H9 (cell line): Measurements from ENCODE around the gene PRSS16. TPM values are rescaled to one million over a fixed set of nuclear protein-coding genes. Genes with fewer than 3 reads are reported as not detected.

Experiments
- DNase-seq: peaks from one replicate; pipeline ENCODE4 v3.0.0-alpha.2; 2017
- H2AFZ ChIP-seq: one replicate; pipeline ENCODE4 v1.6.1; 2013; ENCODE audit warnings: mild to moderate bottlenecking, low read length, control low read depth, moderate library complexity
- H2AK5ac ChIP-seq: 2 replicates; pipeline ENCODE4 v1.6.1; 2013; ENCODE audit warnings: low read length, control low read depth, mixed read lengths; ENCODE audit not compliant: insufficient read length
- H2BK120ac ChIP-seq: one replicate; pipeline ENCODE4 v1.6.1; 2013; ENCODE audit warnings: low read depth, mild to moderate bottlenecking, low read length, control low read depth, inconsistent platforms; ENCODE audit not compliant: poor library complexity, severe bottlenecking
- H2BK12ac ChIP-seq: 2 replicates; pipeline ENCODE4 v1.6.1; 2013; ENCODE audit warnings: low read length, control low read depth, mixed read lengths, low read depth; ENCODE audit not compliant: insufficient read length
- H2BK15ac ChIP-seq: 2 replicates; pipeline ENCODE4 v1.6.1; 2013; ENCODE audit warnings: low read depth, low read length, control low read depth
- H2BK20ac ChIP-seq: one replicate; pipeline ENCODE4 v1.6.1; 2013; ENCODE audit warnings: low read depth, mild to moderate bottlenecking, low read length, control low read depth, inconsistent platforms; ENCODE audit not compliant: poor library complexity, severe bottlenecking
- H2BK5ac ChIP-seq: 2 replicates; pipeline ENCODE4 v1.6.1; 2013; ENCODE audit warnings: low read length, control low read depth, mixed read lengths; ENCODE audit not compliant: insufficient read length
- H3K14ac ChIP-seq: 2 replicates; pipeline ENCODE4 v1.6.1; 2013; ENCODE audit warnings: low read length, control low read depth; ENCODE audit not compliant: insufficient read depth
- H3K18ac ChIP-seq: 2 replicates; pipeline ENCODE4 v1.6.1; 2013; ENCODE audit warnings: low read depth, mild to moderate bottlenecking, mixed read lengths, low read length, control low read depth; ENCODE audit not compliant: insufficient read length
- H3K23ac ChIP-seq: 2 replicates; pipeline ENCODE4 v1.6.1; 2013; ENCODE audit warnings: low read length, control low read depth, mixed read lengths, low read depth; ENCODE audit not compliant: insufficient read length
- H3K23me2 ChIP-seq: 2 replicates; pipeline ENCODE4 v1.6.1; 2013; ENCODE audit warnings: low read depth, mild to moderate bottlenecking, mixed read lengths, low read length, control low read depth; ENCODE audit not compliant: insufficient read length, poor library complexity, severe bottlenecking
- H3K27ac ChIP-seq: 2 replicates; pipeline ENCODE4 v1.5.1; 2013; ENCODE audit warnings: low read length, control low read depth, mixed read lengths, low read depth; ENCODE audit not compliant: insufficient read length
- H3K27me3 ChIP-seq: 2 replicates; pipeline ENCODE4 v1.6.1; 2013; ENCODE audit warnings: low read length, control low read depth, inconsistent platforms; ENCODE audit not compliant: insufficient read depth
- H3K4ac ChIP-seq: 2 replicates; pipeline ENCODE4 v1.6.1; 2013; ENCODE audit warnings: low read depth, mild to moderate bottlenecking, control low read depth, inconsistent platforms, low read length, moderate library complexity
- H3K4me1 ChIP-seq: 2 replicates; pipeline ENCODE4 v1.6.1; 2013; ENCODE audit warnings: low read length, control low read depth, inconsistent platforms; ENCODE audit not compliant: insufficient read depth
- H3K4me2 ChIP-seq: 2 replicates; pipeline ENCODE4 v1.6.1; 2013; ENCODE audit warnings: low read length, control low read depth, mixed read lengths; ENCODE audit not compliant: insufficient read length, insufficient read depth
- H3K56ac ChIP-seq: 2 replicates; pipeline ENCODE4 v1.6.1; 2013; ENCODE audit warnings: low read depth, mild to moderate bottlenecking, mixed read lengths, low read length, control low read depth; ENCODE audit not compliant: insufficient read length
- H3K79me1 ChIP-seq: 2 replicates; pipeline ENCODE4 v1.6.1; 2013; ENCODE audit warnings: low read depth, mild to moderate bottlenecking, moderate library complexity, low read length, control low read depth, inconsistent platforms; ENCODE audit not compliant: insufficient read depth, poor library complexity, severe bottlenecking
- H3K79me2 ChIP-seq: 2 replicates; pipeline ENCODE4 v1.6.1; 2013; ENCODE audit warnings: low read length, control low read depth, inconsistent platforms; ENCODE audit not compliant: insufficient read depth
- H3K9ac ChIP-seq: 2 replicates; pipeline ENCODE4 v1.6.1; 2013; ENCODE audit warnings: low read length, control low read depth, mixed read lengths; ENCODE audit not compliant: insufficient read length; ENCODE audit errors: extremely low read depth
- H3K9me3 ChIP-seq: one replicate; pipeline ENCODE4 v1.6.1; 2013; ENCODE audit warnings: low read depth, low read length, inconsistent platforms; ENCODE audit not compliant: control insufficient read depth
- H3T11ph ChIP-seq: one replicate; pipeline ENCODE4 v1.6.1; 2013; ENCODE audit warnings: mild to moderate bottlenecking, low read length, control low read depth, inconsistent platforms
- H4K20me1 ChIP-seq: one replicate; pipeline ENCODE4 v1.6.1; 2013; ENCODE audit not compliant: control insufficient read depth, insufficient read length, insufficient read depth
- H4K5ac ChIP-seq: 2 replicates; pipeline ENCODE4 v1.6.1; 2013; ENCODE audit warnings: low read depth, mild to moderate bottlenecking, mixed read lengths, low read length, control low read depth; ENCODE audit not compliant: insufficient read length
- H4K8ac ChIP-seq: replicated peaks from 2 replicates; pipeline ENCODE4 v1.6.1; 2013; ENCODE audit warnings: low read length, control low read depth, mixed read lengths, low read depth; ENCODE audit not compliant: insufficient read length
- H4K91ac ChIP-seq: 2 replicates; pipeline ENCODE4 v1.6.1; 2013; ENCODE audit warnings: low read depth, mild to moderate bottlenecking, moderate library complexity, mixed read lengths, low read length, control low read depth; ENCODE audit not compliant: insufficient read length
- H3K27ac Mint-ChIP-seq, 3 experiments: 2 replicates in 2 of 3; 3 replicates in 1 of 3; pipeline ENCODE4 v1.8.0; 2020 to 2021; ENCODE audit warnings: mixed read lengths in 3 of 3, mild to moderate bottlenecking in 1 of 3, moderate library complexity in 1 of 3
- H3K27me3 Mint-ChIP-seq: 2 replicates; pipeline ENCODE4 v1.8.0; 2021; ENCODE audit warnings: low read depth, mild to moderate bottlenecking, moderate library complexity, mixed read lengths
- H3K36me3 Mint-ChIP-seq, 3 experiments: 2 replicates in 2 of 3; 3 replicates in 1 of 3; pipeline ENCODE4 v1.8.0; 2020 to 2021; ENCODE audit warnings: low read depth in 3 of 3, mixed read lengths in 3 of 3; ENCODE audit not compliant: insufficient read depth in 1 of 3
- H3K4me1 Mint-ChIP-seq, 2 experiments: 2 replicates each; pipeline ENCODE4 v1.8.0; 2020; ENCODE audit warnings: mixed read lengths in 2 of 2
- H3K4me3 Mint-ChIP-seq, 2 experiments: 2 replicates in 1 of 2; 3 replicates in 1 of 2; pipeline ENCODE4 v1.8.0; 2020 to 2021; ENCODE audit warnings: mild to moderate bottlenecking in 2 of 2, mixed read lengths in 2 of 2, moderate library complexity in 1 of 2
- H3K9me3 Mint-ChIP-seq, 2 experiments: 2 replicates in 1 of 2; 3 replicates in 1 of 2; pipeline ENCODE4 v1.8.0; 2020; ENCODE audit warnings: mild to moderate bottlenecking in 2 of 2, mixed read lengths in 2 of 2, moderate library complexity in 1 of 2
- CTCF ChIP-seq: fragments of 200-600 bp; sonication (generic); conservative IDR thresholded peaks from 3 replicates; pipeline ENCODE4 v1.8.0; 2021; ENCODE audit warnings: antibody characterized with exemption, mild to moderate bottlenecking
- WGBS: extraction: QIAGEN DNeasy Blood & Tissue Kit; methylation state at CpG from one replicate; pipeline ENCODE4 v1.1.7; 2013; ENCODE audit warnings: missing lambda C conversion rate, low lambda C conversion rate, mixed read lengths; ENCODE audit not compliant: insufficient read length; ENCODE audit errors: extremely low coverage; 5-methylcytosine and 5-hydroxymethylcytosine counted together
- total RNA-seq: library from RNA; stranded (reverse); gene quantifications from 2 replicates; pipeline ENCODE4 v1.2.1, GENCODE V29; 2021

PRSS16 gene
- total RNA-seq, 1 experiment from 2014 or later, result 14.8 TPM

- Mint-ChIP-seq H3K27me3 (peaks cover 2% of the 10 kb centered on the region; the same call in 1 of the 2 replicates), H3K9me3 (no peaks in the 10 kb centered on the region)
- H3K9ac ChIP-seq, result no peak overlapping the region
These were observed 22.8 kb upstream of the PRSS16 start for GRCh38 chr6:27224729-27225128.

More at GRCh38 chr6:27224729-27225128, 22.8 kb upstream of the PRSS16 start:
- H3K27ac Mint-ChIP-seq, result no peak overlapping the region; a peak in 1 of 7 replicates
- Histone ChIP-seq H3K27me3 (no peaks in the 10 kb centered on the region), H3K14ac (no peak overlapping the region), H3K18ac (no peak overlapping the region), H2BK20ac (no peak overlapping the region), H3K4me1 (no peaks in the 10 kb centered on the region), H3K4ac (no peak overlapping the region), H3K79me2 (no peaks in the 10 kb centered on the region), H2BK120ac (no peak overlapping the region), H3K56ac (no peak overlapping the region), H3T11ph (no peak overlapping the region), H2BK5ac (no peak overlapping the region), H3K27ac (no peak overlapping the region), H2BK12ac (no peak overlapping the region), H3K23ac (no peak overlapping the region), H4K5ac (no peak overlapping the region), H3K9me3 (no peaks in the 10 kb centered on the region), H2BK15ac (no peak overlapping the region), H4K20me1 (no peaks in the 10 kb centered on the region), H2AK5ac (no peak overlapping the region), H4K8ac (no peak overlapping the region), H4K91ac (no peak overlapping the region), H2AFZ (no peak overlapping the region), H3K4me2 (no peak overlapping the region), H3K79me1 (no peaks in the 10 kb centered on the region), H3K23me2 (no peaks in the 10 kb centered on the region)
- no peak for TF ChIP-seq CTCF
- no CpG with 5 or more reads among the region's 4 CpGs for WGBS
- H3K36me3 Mint-ChIP-seq, result no peaks in the 10 kb centered on the region
- DNase-seq, result no peak
- peaks cover 0 to 4% of the 10 kb centered on the region in 2 experiments; a peak in 1 of 4 replicates for H3K4me1 Mint-ChIP-seq
- no peak overlapping the region for H3K4me3 Mint-ChIP-seq
